ENCODE measurements around the gene VPS13D. TPM values are rescaled to one million over a fixed set of nuclear protein-coding genes. Genes with fewer than 3 reads are reported as not detected.
A peak's percentile ranks its signal among the peaks of the same experiment; 100 is the strongest.

VPS13D gene
- total and polyA plus RNA-seq, 2 of the 4 experiments (the other 2 are of a cell fraction), result 9.0 to 16.3 TPM

GRCh38 chr1:12452262-12452661 is 222.4 kb downstream of the VPS13D start:
- ATAC-seq (ENCODE audit: low read depth) (no peak), DNase-seq (no peak)
- ChIA-PET POLR2A (ENCODE audit: unreplicated experiment) (no interaction called here), CTCF (no interaction called here)
- H3K27me3 ChIP-seq (ENCODE audit: control insufficient read depth, insufficient read depth, low read length), result no peaks in the 10 kb centered on the region
- TF ChIP-seq BHLHE40 (IDR thresholded peaks at IDR 0.05; ENCODE audit: low read depth, low read length) (no peak), MXI1 (IDR thresholded peaks at IDR 0.05; ENCODE audit: borderline replicate concordance, low read depth, low read length) (no peak), MAZ (IDR thresholded peaks at IDR 0.05; ENCODE audit: borderline replicate concordance, low read depth, low read length) (no peak), RCOR1 (IDR thresholded peaks at IDR 0.05; ENCODE audit: insufficient replicate concordance, low read length) (no peak), RAD21 (IDR thresholded peaks at IDR 0.05; ENCODE audit: low read length) (no peak), ELK1 (IDR thresholded peaks at IDR 0.05; ENCODE audit: borderline replicate concordance, low read depth, low read length) (no peak), FOS (IDR thresholded peaks at IDR 0.05; ENCODE audit: low read depth, low read length) (no peak), RFX5 (IDR thresholded peaks at IDR 0.05; ENCODE audit: low read depth, low read length) (no peak), CEBPB (IDR thresholded peaks at IDR 0.05; ENCODE audit: low read depth, low read length) (no peak), SMC3 (IDR thresholded peaks at IDR 0.05; ENCODE audit: low read depth, low read length) (no peak), CHD1 (IDR thresholded peaks at IDR 0.05; ENCODE audit: low read depth, low read length) (no peak), POLR2A (IDR thresholded peaks at IDR 0.05; ENCODE audit: low read depth, low read length) (no peak), NFE2L2 (IDR thresholded peaks at IDR 0.05; ENCODE audit: low read depth, low read length) (no peak), MAFK (IDR thresholded peaks at IDR 0.05; ENCODE audit: low read depth, low read length) (no peak), CTCF (conservative IDR thresholded peaks at IDR 0.05; ENCODE audit: low read depth, low read length) (no peak), USF2 (IDR thresholded peaks at IDR 0.05; ENCODE audit: low read depth, low read length) (no peak)
- no peak overlapping the region for H3K4me2 ChIP-seq (ENCODE audit: low read depth, low read length)
- no peak overlapping the region for H2AFZ ChIP-seq (replicated peaks; ENCODE audit: low read length, poor library complexity)
- peaks cover 3% of the 10 kb centered on the region; the same call in 1 of the 2 replicates for H3K36me3 ChIP-seq (ENCODE audit: control insufficient read depth, insufficient read depth, low read length)
- H2BK20ac ChIP-seq (ENCODE audit: low read depth, low read length), result no peak overlapping the region
- no peak overlapping the region; the same call in 1 of the 2 replicates for H3K4ac ChIP-seq (ENCODE audit: low read depth, low read length)
- H4K5ac ChIP-seq (ENCODE audit: low read depth, low read length), result no peak overlapping the region
- no peak overlapping the region for H4K8ac ChIP-seq (ENCODE audit: low read depth in 2 of 2, low read length in 2 of 2)
- peaks cover 31% of the 10 kb centered on the region for H3K9me1 ChIP-seq (ENCODE audit: insufficient read depth, low read length)
- no peak overlapping the region for H2BK120ac ChIP-seq (ENCODE audit: low read depth, low read length)
- intact Hi-C loops (cut with micrococcal nuclease), result no loop called here
- no peaks in the 10 kb centered on the region for H4K20me1 ChIP-seq (ENCODE audit: insufficient read depth, low read length)
- H3K9ac ChIP-seq (ENCODE audit: low read depth, low read length), result no peak overlapping the region
- no peak overlapping the region for H3K56ac ChIP-seq (ENCODE audit: extremely low read depth, insufficient read depth, low read length)
- no TSS peak for BruUV-seq (replicated peaks)
- no peaks in the 10 kb centered on the region for H3K9me3 ChIP-seq (ENCODE audit: control insufficient read depth, insufficient read depth, low read length)
- H3K18ac ChIP-seq (ENCODE audit: low read depth, low read length), result no peak overlapping the region
- H2AK9ac ChIP-seq (replicated peaks; ENCODE audit: low read depth, low read length, poor library complexity), result no peak overlapping the region
- no peak overlapping the region for H3K23ac ChIP-seq (ENCODE audit: low read depth, low read length)
- dilution Hi-C loops (cut with HindIII; ENCODE audit: low sequenced_read_pairs, unreplicated experiment), result no loop called here
- H3K4me1 ChIP-seq (ENCODE audit: control insufficient read depth, insufficient read depth, low read length), result peaks cover 35% of the 10 kb centered on the region
- H3K14ac ChIP-seq (replicated peaks; ENCODE audit: low read depth, low read length), result no peak overlapping the region
- no peak overlapping the region for H3K27ac ChIP-seq (ENCODE audit: insufficient read depth, low read length)
- 0 out of 2 replicates have a peak overlapping the region, but pooled peaks have one; percentile 2 for H2AK5ac ChIP-seq (ENCODE audit: low read depth, low read length)
- in situ Hi-C loops (cut with MboI; ENCODE audit: low sequenced_read_pairs), result no loop called here
- no peak overlapping the region for H2BK15ac ChIP-seq (ENCODE audit: low read depth, low read length)
- H3K79me1 ChIP-seq (ENCODE audit: low read depth in 1 of 2, low read length in 2 of 2), result peaks cover 5 to 36% of the 10 kb centered on the region in 2 experiments; a peak in 2 of 4 replicates
- H3K4me3 ChIP-seq (ENCODE audit: insufficient read depth, low read depth, low read length), result no peak overlapping the region
- no peak overlapping the region; the same call in 1 of the 2 replicates for H4K91ac ChIP-seq (ENCODE audit: insufficient read depth, low read depth, low read length)
- H2BK5ac ChIP-seq (ENCODE audit: low read depth, low read length, poor library complexity, severe bottlenecking), result no peak overlapping the region
